Astrocyte (in vitro differentiated cells and primary cell): ENCODE measurements around the gene AFF2. TPM values are rescaled to one million over a fixed set of nuclear protein-coding genes. Genes with fewer than 3 reads are reported as not detected.
A peak's percentile ranks its signal among the peaks of the same experiment; 100 is the strongest.

Experiments
- DNase-seq: peaks from one replicate; pipeline ENCODE4 v3.0.0-alpha.2; 2010; ENCODE audit warnings: low read depth
- FAIRE-seq: peaks from 2 replicates; lab custom pipeline; 2011; peaks lifted over from hg19 to GRCh38; lab: Jason Lieb, UNC
- H2AFZ ChIP-seq: 2 replicates; pipeline ENCODE4 v1.6.0; 2012; ENCODE audit warnings: low read depth, low read length, inconsistent platforms
- H3K27ac ChIP-seq: 2 replicates; pipeline ENCODE4 v1.5.1; 2011; ENCODE audit warnings: low read depth, low read length, inconsistent platforms
- H3K27me3 ChIP-seq: 2 replicates; pipeline ENCODE4 v1.6.0; 2011; ENCODE audit warnings: low read length, inconsistent platforms; ENCODE audit not compliant: insufficient read depth
- H3K36me3 ChIP-seq: 2 replicates; pipeline ENCODE4 v1.5.1; 2011; ENCODE audit warnings: low read length, inconsistent platforms; ENCODE audit not compliant: insufficient read depth
- H3K4me1 ChIP-seq: 2 replicates; pipeline ENCODE4 v1.5.1; 2011; ENCODE audit warnings: low read length, inconsistent platforms; ENCODE audit not compliant: insufficient read depth
- H3K4me2 ChIP-seq: 2 replicates; pipeline ENCODE4 v1.6.0; 2012; ENCODE audit warnings: low read length, inconsistent platforms
- H3K4me3 ChIP-seq: 2 replicates; pipeline ENCODE4 v1.5.1; 2011; ENCODE audit warnings: low read depth, mild to moderate bottlenecking, low read length, inconsistent platforms; ENCODE audit not compliant: insufficient read depth
- H3K79me2 ChIP-seq: 2 replicates; pipeline ENCODE4 v1.6.0; 2012; ENCODE audit warnings: mild to moderate bottlenecking, low read length, inconsistent platforms; ENCODE audit not compliant: insufficient read depth
- H3K9ac ChIP-seq: 2 replicates; pipeline ENCODE4 v1.6.0; 2012; ENCODE audit warnings: mild to moderate bottlenecking, low read length, inconsistent platforms
- H3K9me3 ChIP-seq: 2 replicates; pipeline ENCODE4 v1.5.1; 2012; ENCODE audit warnings: low read depth, mild to moderate bottlenecking, low read length, inconsistent platforms; ENCODE audit not compliant: insufficient read depth
- H4K20me1 ChIP-seq: 2 replicates; pipeline ENCODE4 v1.6.0; 2012; ENCODE audit warnings: low read length, inconsistent platforms; ENCODE audit not compliant: insufficient read depth
- H3K27ac Mint-ChIP-seq: one replicate; pipeline ENCODE4 v1.8.0; 2021; ENCODE audit warnings: mild to moderate bottlenecking, mixed read lengths; ENCODE audit not compliant: unreplicated experiment
- H3K27me3 Mint-ChIP-seq: one replicate; pipeline ENCODE4 v1.8.0; 2021; ENCODE audit warnings: low read depth, mixed read lengths; ENCODE audit not compliant: unreplicated experiment
- H3K36me3 Mint-ChIP-seq: one replicate; pipeline ENCODE4 v1.8.0; 2021; ENCODE audit warnings: low read depth, mixed read lengths; ENCODE audit not compliant: unreplicated experiment
- H3K4me1 Mint-ChIP-seq: one replicate; pipeline ENCODE4 v1.8.0; 2021; ENCODE audit warnings: low read depth, mixed read lengths; ENCODE audit not compliant: unreplicated experiment
- H3K4me3 Mint-ChIP-seq: one replicate; pipeline ENCODE4 v1.8.0; 2021; ENCODE audit warnings: mild to moderate bottlenecking, moderate library complexity, mixed read lengths; ENCODE audit not compliant: unreplicated experiment
- H3K9me3 Mint-ChIP-seq: one replicate; pipeline ENCODE4 v1.8.0; 2021; ENCODE audit warnings: mild to moderate bottlenecking, mixed read lengths; ENCODE audit not compliant: unreplicated experiment
- CTCF ChIP-seq: IDR thresholded peaks from 2 replicates; pipeline ENCODE4 v1.5.1; 2011; ENCODE audit warnings: low read depth, mild to moderate bottlenecking, inconsistent platforms, low read length, moderate library complexity; ENCODE audit not compliant: insufficient read depth
- EZH2 ChIP-seq: IDR thresholded peaks from 2 replicates; pipeline ENCODE4 v1.6.1; 2012; ENCODE audit warnings: mild to moderate bottlenecking, low read length, inconsistent platforms; ENCODE audit not compliant: insufficient read depth
- total RNA-seq: library from RNA; stranded (reverse); gene quantifications from 2 replicates; pipeline ENCODE4 v1.2.1, GENCODE V29; 2021

AFF2 gene
- total RNA-seq, 1 donor from 2014 or later, result 8.3 TPM

GRCh38 chrX:148499638-148500422, 587 bp upstream of the AFF2 start:
- Histone ChIP-seq H3K27ac (no peak overlapping the region), H3K4me1 (no peaks in the 10 kb centered on the region), H3K36me3 (no peaks in the 10 kb centered on the region), H4K20me1 (no peaks in the 10 kb centered on the region), H3K79me2 (no peaks in the 10 kb centered on the region), H3K9ac (no peak overlapping the region), H3K4me2 (peak overlapping the region; percentile 67), H3K4me3 (no peak overlapping the region), H3K9me3 (no peaks in the 10 kb centered on the region), H3K27me3 (peaks cover 14% of the 10 kb centered on the region), H2AFZ (no peak overlapping the region)
- no peak overlapping the region for H3K27ac Mint-ChIP-seq
- peaks cover 8% of the 10 kb centered on the region for H3K27me3 Mint-ChIP-seq
- no peaks in the 10 kb centered on the region for H3K36me3 Mint-ChIP-seq
- FAIRE-seq (no peak), DNase-seq (no peak)
- H3K9me3 Mint-ChIP-seq, result no peaks in the 10 kb centered on the region
- no peaks in the 10 kb centered on the region for H3K4me1 Mint-ChIP-seq
- peak overlapping the region; percentile 34 for H3K4me3 Mint-ChIP-seq
- TF ChIP-seq CTCF, result no peak
- TF ChIP-seq EZH2, result no peak

GRCh38 chrX:148501386-148502066, 1.1 kb downstream of the AFF2 start:
- H3K27me3 ChIP-seq, result peaks cover 14% of the 10 kb centered on the region
- peak overlapping the region; percentile 73 for H2AFZ ChIP-seq
- H3K79me2 ChIP-seq, result no peaks in the 10 kb centered on the region
- peak overlapping the region; percentile 81 for H3K4me2 ChIP-seq
- H3K27ac ChIP-seq, result no peak overlapping the region
- H3K36me3 ChIP-seq, result no peaks in the 10 kb centered on the region
- H3K27me3 Mint-ChIP-seq, result peaks cover 8% of the 10 kb centered on the region
- H4K20me1 ChIP-seq, result no peaks in the 10 kb centered on the region
- DNase-seq (no peak), FAIRE-seq (peak; percentile 17)
- H3K9me3 Mint-ChIP-seq, result no peaks in the 10 kb centered on the region
- peak overlapping the region; percentile 35 for H3K9ac ChIP-seq
- H3K4me3 ChIP-seq, result peak overlapping the region; percentile 54
- no peaks in the 10 kb centered on the region for H3K4me1 Mint-ChIP-seq
- TF ChIP-seq EZH2, result peak; percentile 48
- TF ChIP-seq CTCF, result no peak
- H3K27ac Mint-ChIP-seq, result no peak overlapping the region
- no peaks in the 10 kb centered on the region for H3K9me3 ChIP-seq
- H3K4me1 ChIP-seq, result no peaks in the 10 kb centered on the region
- H3K36me3 Mint-ChIP-seq, result no peaks in the 10 kb centered on the region
- H3K4me3 Mint-ChIP-seq, result peak overlapping the region; percentile 89
